IPS-18a (cell line): ENCODE measurements around the gene C8B.

Experiments used
- H3K27ac ChIP-seq: one replicate; pipeline ENCODE4 v1.5.1; 2013; ENCODE audit warnings: low read length
- H3K27me3 ChIP-seq: one replicate; pipeline ENCODE4 v1.6.1; 2013; ENCODE audit warnings: mild to moderate bottlenecking, low read length; ENCODE audit not compliant: control insufficient read depth, insufficient read depth
- H3K36me3 ChIP-seq: one replicate; pipeline ENCODE4 v1.6.1; 2013; ENCODE audit warnings: low read depth, low read length; ENCODE audit not compliant: control insufficient read depth
- H3K4me1 ChIP-seq: one replicate; pipeline ENCODE4 v1.6.1; 2013; ENCODE audit warnings: low read depth, low read length; ENCODE audit not compliant: control insufficient read depth
- H3K4me3 ChIP-seq: one replicate; pipeline ENCODE4 v1.5.1; 2013; ENCODE audit warnings: low read length
- H3K9ac ChIP-seq: one replicate; pipeline ENCODE4 v1.6.1; 2013; ENCODE audit warnings: mild to moderate bottlenecking, low read length, moderate library complexity
- H3K9me3 ChIP-seq: one replicate; pipeline ENCODE4 v1.6.1; 2013; ENCODE audit warnings: low read depth, low read length; ENCODE audit not compliant: control insufficient read depth

The C8B gene

DNA sequence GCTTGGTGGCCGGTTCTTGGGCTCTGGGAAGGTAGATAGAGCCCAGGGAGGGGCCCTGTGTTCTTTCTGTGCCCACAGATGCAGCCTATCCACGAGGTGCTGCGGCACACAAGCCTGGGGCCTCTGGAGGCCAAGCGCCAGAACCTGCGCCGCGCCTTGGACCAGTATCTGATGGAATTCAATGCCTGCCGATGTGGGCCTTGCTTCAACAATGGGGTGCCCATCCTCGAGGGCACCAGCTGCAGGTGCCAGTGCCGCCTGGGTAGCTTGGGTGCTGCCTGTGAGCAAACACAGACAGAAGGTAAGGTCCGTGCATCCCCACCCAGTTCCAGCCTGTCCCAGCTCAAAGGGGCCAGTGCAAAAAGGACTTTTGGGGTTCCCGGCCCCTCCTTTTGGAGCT, 53.5 kb downstream of the C8B start:
- H3K36me3 ChIP-seq: no peaks in the 10 kb centered on the region

GRCh38 chr1:56911098-56911938, 54.5 kb downstream of the C8B start:
- no peak overlapping the region for H3K9ac ChIP-seq
- no peaks in the 10 kb centered on the region for H3K36me3 ChIP-seq
- no peaks in the 10 kb centered on the region for H3K27me3 ChIP-seq
- H3K4me3 ChIP-seq: no peak overlapping the region
- no peaks in the 10 kb centered on the region for H3K9me3 ChIP-seq
- H3K4me1 ChIP-seq: no peaks in the 10 kb centered on the region
- no peak overlapping the region for H3K27ac ChIP-seq

More for the DNA sequence above, 53.5 kb downstream of the C8B start:
- Histone ChIP-seq H3K4me1 (peaks cover 8% of the 10 kb centered on the region), H3K9ac (no peak overlapping the region), H3K27me3 (no peaks in the 10 kb centered on the region), H3K4me3 (no peak overlapping the region), H3K9me3 (no peaks in the 10 kb centered on the region), H3K27ac (no peak overlapping the region)

GRCh38 chr1:56910441-56910985, 55.3 kb downstream of the C8B start:
- no peaks in the 10 kb centered on the region for H3K4me1 ChIP-seq
- no peaks in the 10 kb centered on the region for H3K27me3 ChIP-seq
- no peak overlapping the region for H3K4me3 ChIP-seq
- no peaks in the 10 kb centered on the region for H3K36me3 ChIP-seq
- H3K27ac ChIP-seq: no peak overlapping the region
- H3K9me3 ChIP-seq: no peaks in the 10 kb centered on the region
- H3K9ac ChIP-seq: no peak overlapping the region

- H3K27me3 ChIP-seq: no peaks in the 10 kb centered on the region
- no peak overlapping the region for H3K9ac ChIP-seq
- no peak overlapping the region for H3K27ac ChIP-seq
- no peaks in the 10 kb centered on the region for H3K4me1 ChIP-seq
- no peaks in the 10 kb centered on the region for H3K9me3 ChIP-seq
- no peaks in the 10 kb centered on the region for H3K36me3 ChIP-seq
- H3K4me3 ChIP-seq: no peak overlapping the region
Observed at GRCh38 chr1:56908619-56909221, 57.1 kb downstream of the C8B start.

GRCh38 chr1:56905667-56906066, 60.1 kb downstream of the C8B start:
- Histone ChIP-seq H3K9me3 (no peaks in the 10 kb centered on the region), H3K9ac (no peak overlapping the region), H3K36me3 (no peaks in the 10 kb centered on the region), H3K27ac (no peak overlapping the region), H3K4me3 (no peak overlapping the region), H3K4me1 (no peaks in the 10 kb centered on the region), H3K27me3 (no peaks in the 10 kb centered on the region)

DNA sequence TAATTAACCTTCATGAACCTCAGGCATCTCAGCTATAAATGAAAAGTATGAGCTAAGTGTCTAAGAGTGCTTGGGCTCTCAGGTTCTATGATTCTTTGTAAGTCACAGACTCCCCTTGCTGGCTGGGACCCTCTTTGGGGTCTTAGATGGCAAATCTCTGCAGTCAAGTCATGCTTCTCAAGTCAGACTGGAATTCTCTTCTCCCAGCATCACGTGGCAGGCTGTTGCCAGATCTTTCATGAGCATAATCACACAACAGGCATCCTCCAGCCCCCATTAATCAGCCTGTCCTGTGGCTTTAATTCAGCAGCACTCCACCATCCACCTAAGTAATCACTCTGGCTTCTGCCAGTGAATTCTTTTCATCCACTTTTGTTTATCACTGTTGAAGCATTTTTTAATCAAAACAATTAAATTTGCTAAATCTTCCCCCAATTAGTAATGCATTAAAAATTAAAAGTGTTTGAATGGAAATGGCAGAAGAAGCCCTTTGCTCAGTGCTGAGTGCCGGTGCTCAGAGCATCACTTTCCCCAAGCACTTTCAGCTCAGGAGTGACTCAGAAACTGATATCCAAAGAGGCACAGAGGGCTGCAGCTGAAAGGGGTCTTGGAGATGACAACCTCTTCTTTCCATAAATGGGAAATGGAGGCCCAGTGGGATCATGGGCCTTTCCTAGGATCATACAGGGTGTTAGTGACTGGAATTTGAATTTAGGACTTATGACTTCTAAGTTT, 61.0 kb downstream of the C8B start:
- Histone ChIP-seq H3K4me3 (no peak overlapping the region), H3K27me3 (no peaks in the 10 kb centered on the region), H3K9me3 (no peaks in the 10 kb centered on the region), H3K27ac (no peak overlapping the region), H3K9ac (no peak overlapping the region), H3K4me1 (no peaks in the 10 kb centered on the region), H3K36me3 (no peaks in the 10 kb centered on the region)

DNA sequence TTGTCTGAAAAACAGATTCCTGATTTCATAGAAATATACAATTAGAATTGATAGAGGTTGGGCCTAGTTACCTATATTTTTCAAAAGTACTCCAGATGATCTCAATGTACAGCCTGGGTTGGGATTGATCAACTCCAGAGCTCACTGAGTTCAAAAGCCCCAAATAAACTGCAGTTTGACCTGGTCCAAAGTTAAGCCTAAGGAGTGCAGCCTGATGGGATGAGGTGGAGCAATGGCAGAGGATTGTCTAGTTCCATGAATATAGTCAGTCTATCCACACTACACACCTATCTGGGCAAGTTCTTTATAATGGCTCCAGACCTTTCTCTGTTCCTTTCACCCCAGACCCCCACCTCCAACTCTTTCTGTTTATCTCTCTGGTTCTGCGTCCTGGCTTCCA, 62.0 kb downstream of the C8B start:
- H3K4me3 ChIP-seq: no peak overlapping the region
- H3K27me3 ChIP-seq: no peaks in the 10 kb centered on the region
- no peak overlapping the region for H3K27ac ChIP-seq
- H3K4me1 ChIP-seq: no peaks in the 10 kb centered on the region
- H3K9me3 ChIP-seq: no peaks in the 10 kb centered on the region
- no peaks in the 10 kb centered on the region for H3K36me3 ChIP-seq
- no peak overlapping the region for H3K9ac ChIP-seq

DNA sequence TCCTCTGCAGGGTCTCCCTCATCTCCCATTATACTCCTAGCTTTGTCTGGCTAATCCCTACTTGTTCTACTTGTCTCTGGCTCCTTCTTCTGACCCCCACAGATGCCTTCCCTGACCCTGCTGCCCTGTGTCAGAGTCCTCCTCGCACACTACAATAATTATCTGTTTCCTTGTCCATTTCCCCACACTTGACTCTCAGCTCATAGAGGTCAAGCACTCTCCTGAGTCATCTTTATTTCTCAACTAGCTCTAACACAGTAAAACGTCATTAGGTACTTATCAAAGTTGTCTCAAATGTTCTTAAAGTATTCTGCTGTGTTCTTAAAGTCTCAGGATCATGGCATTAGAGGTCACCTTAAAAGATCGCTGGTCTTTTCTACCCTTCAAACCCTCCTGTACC, 64.1 kb downstream of the C8B start:
- H3K9ac ChIP-seq: no peak overlapping the region
- H3K4me1 ChIP-seq: no peaks in the 10 kb centered on the region
- no peak overlapping the region for H3K27ac ChIP-seq
- no peaks in the 10 kb centered on the region for H3K9me3 ChIP-seq
- no peaks in the 10 kb centered on the region for H3K36me3 ChIP-seq
- no peak overlapping the region for H3K4me3 ChIP-seq
- H3K27me3 ChIP-seq: no peaks in the 10 kb centered on the region

DNA sequence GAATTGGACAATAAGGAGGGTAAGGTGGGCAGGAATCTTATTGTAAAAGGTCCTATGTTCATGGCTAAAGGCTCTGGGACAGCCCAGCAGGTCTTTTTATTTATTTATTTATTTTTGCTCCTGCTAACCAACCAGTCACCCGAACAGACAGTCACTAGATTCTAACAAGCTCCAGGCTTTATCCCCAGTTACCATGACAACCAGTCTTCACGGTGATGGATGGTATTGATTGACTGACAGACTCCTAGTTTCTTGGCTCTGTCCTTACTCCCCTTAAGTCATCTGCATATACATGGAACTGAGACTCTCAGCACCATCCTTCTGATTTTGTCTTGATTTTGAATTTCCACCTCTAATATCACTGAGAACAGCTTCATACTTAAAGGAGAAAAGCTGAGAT, 66.9 kb downstream of the C8B start:
- no peaks in the 10 kb centered on the region for H3K36me3 ChIP-seq
- H3K27ac ChIP-seq: no peak overlapping the region
- H3K9me3 ChIP-seq: no peaks in the 10 kb centered on the region
- no peaks in the 10 kb centered on the region for H3K4me1 ChIP-seq
- no peak overlapping the region for H3K4me3 ChIP-seq
- H3K9ac ChIP-seq: no peak overlapping the region
- H3K27me3 ChIP-seq: no peaks in the 10 kb centered on the region

- H3K9ac ChIP-seq: no peak overlapping the region
Observed at GRCh38 chr1:56898005-56898373, 67.8 kb downstream of the C8B start.

GRCh38 chr1:56897150-56898004, 68.4 kb downstream of the C8B start:
- H3K36me3 ChIP-seq: no peaks in the 10 kb centered on the region
- no peak overlapping the region for H3K4me3 ChIP-seq
- H3K27me3 ChIP-seq: no peaks in the 10 kb centered on the region
- H3K9ac ChIP-seq: no peak overlapping the region
- no peak overlapping the region for H3K27ac ChIP-seq
- H3K9me3 ChIP-seq: no peaks in the 10 kb centered on the region
- H3K4me1 ChIP-seq: no peaks in the 10 kb centered on the region

More at GRCh38 chr1:56898005-56898373, 67.8 kb downstream of the C8B start:
- Histone ChIP-seq H3K9me3 (no peaks in the 10 kb centered on the region), H3K4me1 (no peaks in the 10 kb centered on the region), H3K36me3 (no peaks in the 10 kb centered on the region), H3K27me3 (no peaks in the 10 kb centered on the region), H3K4me3 (no peak overlapping the region), H3K27ac (no peak overlapping the region)
